Activated CD4-positive, alpha-beta T cell treated with anti-CD3 and anti-CD28 coated beads, Interleukin-2, amount 50 U/mL, for 24 hours (primary cell): Measurements from ENCODE around the gene CPAMD8.
"Not testable (repeated sequence)": the region's sequence is repeated elsewhere in the genome, so short reads cannot be mapped to it uniquely, and the experiment has no call there.

Experiments used
- DNase-seq, 2 donors: peaks; one replicate each; pipeline ENCODE4 v3.0.0-alpha.2; 2020; ENCODE audit warnings: low read depth in 1 of 2, low spot score in 1 of 2

The CPAMD8 gene

DNA sequence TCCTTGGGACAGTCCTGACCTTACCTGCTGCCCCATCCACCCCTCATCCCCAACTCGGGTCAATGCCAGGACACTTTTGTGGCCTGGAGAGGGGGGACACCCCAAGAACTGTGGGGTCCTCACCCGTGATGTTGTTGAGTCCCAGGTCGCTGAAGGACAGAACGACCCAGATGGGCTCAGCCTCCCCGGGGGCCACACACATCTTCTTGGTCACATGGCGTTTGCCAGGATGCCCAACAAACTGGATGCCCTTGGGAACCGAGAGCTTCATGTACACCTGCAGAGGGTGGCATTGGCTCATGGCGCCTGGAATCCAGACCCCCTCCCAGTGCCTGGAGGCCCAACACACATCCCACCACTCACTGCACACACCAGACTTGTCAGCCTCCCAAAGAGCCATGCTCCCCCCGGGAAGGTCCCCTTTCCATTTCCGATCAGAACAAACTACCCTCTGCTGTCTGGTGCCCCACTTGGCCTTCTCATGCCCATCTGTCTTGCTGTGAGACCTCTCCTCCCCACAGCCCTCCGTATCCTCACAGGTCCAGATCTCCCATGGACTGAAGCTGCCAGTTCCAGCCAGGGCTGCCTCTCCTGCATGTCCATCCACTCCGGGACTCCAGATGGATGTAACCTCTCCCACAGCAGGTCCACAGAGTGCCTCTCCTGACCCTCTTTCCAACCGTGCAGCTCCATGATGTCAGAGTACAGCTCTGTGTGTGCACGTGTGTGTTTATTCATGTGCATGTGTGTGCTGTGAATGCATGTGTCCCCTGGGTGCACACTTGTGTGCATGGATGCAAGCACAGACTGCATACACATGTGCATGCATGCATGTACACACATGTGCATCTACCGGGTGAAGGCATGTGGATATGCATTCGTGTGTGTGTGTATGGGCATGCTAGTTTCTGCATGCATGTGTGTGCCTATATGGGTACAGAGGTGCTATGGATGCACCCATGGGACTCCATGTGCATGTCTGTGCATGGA lies 79.4 kb downstream of the CPAMD8 start:
- no peak for DNase-seq

DNA sequence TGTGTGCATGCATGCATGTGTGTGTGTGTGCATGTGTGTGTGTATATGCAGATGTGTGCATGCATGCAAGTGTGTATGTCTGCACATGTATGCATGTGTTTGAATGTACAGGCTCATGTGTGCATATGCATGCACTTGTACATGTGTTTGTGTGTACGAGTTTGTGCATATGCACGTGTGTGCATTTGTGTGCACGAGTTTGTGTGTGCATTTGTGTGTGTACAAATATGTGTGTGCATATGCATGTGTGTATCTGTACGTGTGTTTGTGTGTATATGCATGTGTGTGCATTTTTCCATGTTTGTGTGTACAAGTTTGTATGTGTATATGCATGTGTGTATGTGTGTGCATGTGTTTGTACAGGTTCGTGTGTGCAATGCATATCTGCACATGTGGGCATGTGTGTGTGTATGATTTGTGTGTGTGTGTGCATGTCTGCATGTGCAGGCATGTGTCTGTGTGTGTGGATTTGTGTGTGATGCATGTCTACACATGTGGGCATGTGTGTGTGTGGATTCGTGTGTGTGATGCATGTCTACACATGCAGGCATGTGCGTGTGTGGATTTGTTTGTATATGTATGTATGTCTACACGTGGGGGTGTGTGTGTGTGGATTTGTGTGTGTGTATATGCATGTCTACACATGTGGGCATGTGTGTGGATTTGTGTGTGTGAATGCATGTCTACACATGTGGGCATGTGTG lies 80.7 kb downstream of the CPAMD8 start:
- DNase-seq: no peak

DNA sequence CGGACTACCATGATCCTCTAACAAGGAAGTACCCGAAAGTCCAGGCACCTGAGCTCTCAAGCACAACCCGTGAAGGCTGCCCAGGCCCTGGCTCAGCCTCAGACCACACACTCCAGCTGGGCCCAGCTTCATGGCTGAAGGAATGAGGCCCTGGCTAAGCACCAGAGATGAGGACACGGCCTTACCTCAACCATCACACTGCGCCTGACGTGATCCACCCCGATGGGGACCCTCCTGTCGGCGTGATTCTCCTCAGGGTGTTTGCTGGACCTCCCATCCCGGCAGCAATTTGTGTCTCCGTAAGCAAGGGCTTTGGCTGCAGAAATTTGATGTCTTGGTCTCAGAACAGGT lies 81.3 kb downstream of the CPAMD8 start:
- no peak for DNase-seq

GRCh38 chr19:16944626-16945363 lies 81.8 kb downstream of the CPAMD8 start:
- DNase-seq: no peak

GRCh38 chr19:16943942-16944625 lies 82.5 kb downstream of the CPAMD8 start:
- no peak for DNase-seq

GRCh38 chr19:16943090-16943489 lies 83.5 kb downstream of the CPAMD8 start:
- not testable (repeated sequence) for DNase-seq

DNA sequence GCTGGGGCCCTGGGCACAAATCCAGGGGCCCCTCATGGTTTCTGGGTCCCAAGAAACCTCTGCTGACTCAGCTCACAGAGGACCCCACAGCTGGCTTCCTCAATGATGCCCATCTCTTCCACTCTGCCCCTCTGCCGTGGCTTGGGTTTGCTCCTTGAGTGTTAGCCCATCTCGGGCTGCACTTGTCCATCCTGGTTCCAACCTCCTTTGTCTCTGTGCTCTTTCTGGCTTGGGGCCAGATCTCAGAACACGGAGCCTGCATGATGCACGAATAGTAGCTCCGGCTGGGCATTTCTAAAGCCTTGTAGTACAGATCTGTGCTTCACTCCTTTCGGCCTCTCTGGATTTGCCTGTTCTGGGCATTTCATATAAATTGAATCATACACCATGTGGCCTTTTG lies 84.0 kb downstream of the CPAMD8 start:
- DNase-seq: no peak

DNA sequence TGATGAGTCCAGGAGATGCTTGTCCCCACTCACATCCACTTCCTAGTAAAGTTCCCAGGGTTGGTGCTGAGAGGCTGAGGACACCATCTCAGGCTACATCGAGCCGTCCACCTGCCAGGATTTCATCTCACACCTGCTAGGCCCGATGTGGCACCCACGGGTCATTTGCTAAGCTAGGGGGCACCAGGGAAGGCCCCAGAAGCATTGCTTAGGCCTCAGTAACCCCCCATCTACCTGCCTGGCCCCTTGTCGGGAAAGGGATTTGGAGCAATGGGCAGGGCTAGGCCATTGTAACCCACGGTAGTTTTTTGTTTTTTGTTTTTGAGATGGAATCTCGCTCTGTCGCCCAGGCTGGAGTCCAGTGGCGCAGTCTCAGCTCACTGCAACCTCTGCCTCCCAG lies 86.0 kb downstream of the CPAMD8 start:
- no peak for DNase-seq

DNA sequence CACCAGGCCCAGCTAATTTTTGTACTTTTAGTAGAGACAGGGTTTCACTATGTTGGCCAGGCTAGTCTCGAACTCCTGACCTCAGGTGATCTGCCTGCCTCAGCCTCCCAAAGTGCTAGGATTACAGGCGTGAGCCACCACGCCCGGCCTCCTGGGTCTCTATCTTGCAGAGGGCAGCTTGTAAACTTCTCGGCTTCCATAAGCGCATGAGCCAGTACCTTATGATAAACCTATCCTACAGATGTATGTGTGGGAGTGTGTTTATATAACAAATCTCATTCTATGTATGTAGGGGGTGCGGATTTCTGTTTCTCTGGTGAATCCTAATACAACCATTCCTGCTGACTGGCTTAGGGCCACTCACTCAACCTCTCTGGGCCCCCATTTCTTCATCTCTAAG lies 86.5 kb downstream of the CPAMD8 start:
- not testable (repeated sequence) for DNase-seq

- DNase-seq: no peak
Measured at GRCh38 chr19:16938211-16938610, 88.4 kb downstream of the CPAMD8 start.

- not testable (repeated sequence) for DNase-seq
Measured at GRCh38 chr19:16937796-16938195, 88.8 kb downstream of the CPAMD8 start.

GRCh38 chr19:16936901-16937300 lies 89.7 kb downstream of the CPAMD8 start:
- no peak for DNase-seq

GRCh38 chr19:16934489-16934888 lies 92.1 kb downstream of the CPAMD8 start:
- DNase-seq: no peak

DNA sequence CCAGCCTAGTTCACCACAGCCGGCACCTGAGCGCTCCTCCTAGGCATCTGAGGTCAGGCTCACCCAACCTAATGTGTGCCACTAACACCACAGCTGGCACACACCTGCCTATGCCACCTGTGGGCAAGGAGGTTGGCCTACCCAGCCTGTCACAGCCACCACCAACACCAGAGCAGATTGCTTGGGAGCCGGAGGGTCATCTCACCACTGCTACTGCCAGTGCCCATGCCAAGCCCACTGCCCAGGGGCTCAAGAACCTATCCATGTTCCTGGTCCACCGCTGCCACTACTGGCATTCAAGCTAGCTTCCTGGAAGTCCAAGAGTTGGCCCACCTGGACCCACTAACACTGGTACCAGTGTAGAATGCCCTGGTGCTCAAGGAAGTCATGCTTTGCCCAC lies 95.3 kb downstream of the CPAMD8 start:
- no peak for DNase-seq

GRCh38 chr19:16930753-16931152 lies 95.9 kb downstream of the CPAMD8 start:
- DNase-seq: no peak

DNA sequence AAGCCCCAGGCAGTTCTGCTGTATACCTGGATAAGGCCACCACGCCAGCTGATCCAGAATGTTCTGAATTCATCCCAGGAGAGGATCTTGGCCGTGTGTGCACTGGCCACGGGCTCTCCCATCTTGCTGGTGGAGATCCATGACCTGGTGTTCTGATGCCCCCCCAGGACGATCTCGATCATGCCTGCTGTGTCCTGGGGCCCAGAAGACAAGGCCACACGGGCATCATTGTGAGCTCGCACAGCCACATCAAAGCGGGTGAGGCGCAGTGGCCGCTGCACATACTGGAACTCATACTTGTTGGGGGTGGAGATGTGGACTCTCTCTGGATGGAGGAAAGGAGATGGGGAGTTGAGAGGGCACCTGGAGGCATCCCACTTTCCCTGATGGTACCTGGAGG lies 97.7 kb downstream of the CPAMD8 start:
- DNase-seq: no peak

DNA sequence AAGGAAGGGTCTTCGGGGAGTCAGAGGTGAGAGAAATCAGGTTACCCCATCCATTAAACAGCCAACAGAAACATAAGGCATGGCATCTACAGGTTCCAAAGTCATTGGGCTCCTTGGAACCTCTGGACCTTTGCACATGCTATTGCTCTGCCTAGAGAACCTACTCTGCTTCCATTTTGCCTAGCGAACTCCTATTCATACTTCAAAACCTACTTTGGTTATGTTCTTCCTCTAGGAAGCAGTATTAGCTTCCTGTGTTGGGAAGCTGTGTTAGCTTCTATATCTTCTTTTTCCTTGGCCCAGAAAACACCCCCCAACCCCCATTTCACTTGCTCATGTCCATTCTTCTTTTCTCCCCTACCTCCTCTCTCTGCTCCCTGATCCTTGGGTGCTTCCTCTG lies 98.3 kb downstream of the CPAMD8 start:
- DNase-seq: no peak

- no peak for DNase-seq
Measured at GRCh38 chr19:16927883-16928282, 98.7 kb downstream of the CPAMD8 start.

- no peak for DNase-seq
Measured at GRCh38 chr19:16922949-16923348, 103.7 kb downstream of the CPAMD8 start.

DNA sequence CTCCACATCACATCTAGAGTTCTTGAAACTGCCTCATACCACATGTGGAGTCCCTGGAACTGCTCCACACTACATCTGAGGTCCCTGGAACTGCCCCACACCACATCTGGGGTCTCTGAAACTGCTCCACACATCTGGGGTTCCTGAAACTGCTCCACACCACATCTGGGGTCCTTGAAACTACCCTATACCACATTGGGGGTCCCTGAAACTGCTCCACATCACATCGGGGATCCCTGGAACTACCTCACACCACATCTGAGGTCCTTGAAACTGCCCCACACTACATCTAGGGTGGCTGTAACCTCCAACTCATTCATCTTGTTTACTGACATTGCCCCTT lies 104.0 kb downstream of the CPAMD8 start:
- no peak for DNase-seq
